GM18505 (cell line): Measurements from ENCODE around the gene MDM4.
"Not testable (repeated sequence)": the region's sequence is repeated elsewhere in the genome, so short reads cannot be mapped to it uniquely, and the experiment has no call there.

Source experiments
- ATAC-seq: cut with Tn5 transposase; IDR thresholded peaks from one replicate; pipeline ENCODE4 v1.9.1; 2021; ENCODE audit not compliant: unreplicated experiment
- POLR2A ChIP-seq: IDR thresholded peaks from 4 replicates; pipeline ENCODE4 v1.6.1; 2011; ENCODE audit warnings: borderline replicate concordance; ENCODE audit not compliant: insufficient read depth, insufficient read length; ENCODE audit errors: extremely low read depth

Gene MDM4

GRCh38 chr1:204520834-204521709 is 4.9 kb downstream of the MDM4 start:
- peak; percentile 18 for TF ChIP-seq POLR2A
- ATAC-seq: peak; percentile 57

DNA sequence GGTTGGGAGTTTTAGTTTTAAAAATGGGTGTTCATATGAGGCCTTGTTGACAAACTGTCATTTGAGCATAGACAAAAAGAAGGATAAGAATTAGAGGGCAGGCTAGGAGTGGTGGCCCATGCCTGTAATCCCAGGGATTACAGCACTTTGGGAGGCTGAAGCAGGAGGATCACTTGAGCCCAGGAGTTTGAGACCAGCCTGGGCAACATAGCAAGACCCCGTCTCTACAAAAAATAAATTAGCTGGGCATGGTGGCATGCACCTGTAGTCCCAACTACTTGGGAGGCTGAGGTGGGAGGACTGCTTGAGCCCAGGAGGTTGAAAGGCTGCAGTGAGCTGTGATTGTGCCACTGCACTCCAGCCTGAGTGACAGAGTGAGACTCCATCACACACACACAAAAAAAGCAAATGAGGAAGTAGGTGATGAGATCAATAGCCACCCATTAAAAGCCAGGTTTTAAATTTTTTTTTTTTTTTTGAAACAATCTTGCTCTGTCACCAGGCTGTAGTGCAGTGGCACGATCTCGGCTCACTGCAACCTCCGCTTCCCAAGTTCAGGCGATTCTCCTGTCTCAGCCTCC is 5.8 kb downstream of the MDM4 start:
- not testable (repeated sequence) for ATAC-seq

- no peak for TF ChIP-seq POLR2A
- no peak for ATAC-seq
Measured at GRCh38 chr1:204523605-204524215, 7.5 kb downstream of the MDM4 start.

- ATAC-seq: no peak
- no peak for TF ChIP-seq POLR2A
Measured at GRCh38 chr1:204524986-204525385, 8.8 kb downstream of the MDM4 start.

GRCh38 chr1:204528241-204528640 is 12.0 kb downstream of the MDM4 start:
- TF ChIP-seq POLR2A: no peak
- no peak for ATAC-seq

GRCh38 chr1:204528677-204529076 is 12.5 kb downstream of the MDM4 start:
- no peak for ATAC-seq
- TF ChIP-seq POLR2A: no peak

GRCh38 chr1:204529371-204529895 is 13.2 kb downstream of the MDM4 start:
- TF ChIP-seq POLR2A: no peak
- ATAC-seq: no peak

DNA sequence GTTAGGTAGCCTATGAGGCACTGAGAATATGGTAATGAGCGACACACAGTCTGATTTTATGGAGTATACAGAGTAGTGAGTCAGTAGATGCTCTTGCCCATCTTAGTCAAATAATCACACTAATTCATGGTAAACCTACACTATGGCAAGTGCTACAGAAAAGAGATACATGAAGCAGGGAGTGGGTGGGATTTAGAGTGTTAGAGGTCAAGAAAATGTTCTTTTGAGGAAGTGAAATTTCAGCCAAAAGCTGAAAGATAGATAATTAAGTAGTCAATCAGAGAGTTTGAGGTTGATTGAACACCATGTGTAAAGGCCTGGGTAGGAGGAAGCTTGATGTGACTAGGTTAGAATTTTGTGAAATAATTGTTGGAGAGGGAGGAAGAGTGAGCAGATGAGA is 14.7 kb downstream of the MDM4 start:
- no peak for ATAC-seq
- no peak for TF ChIP-seq POLR2A

DNA sequence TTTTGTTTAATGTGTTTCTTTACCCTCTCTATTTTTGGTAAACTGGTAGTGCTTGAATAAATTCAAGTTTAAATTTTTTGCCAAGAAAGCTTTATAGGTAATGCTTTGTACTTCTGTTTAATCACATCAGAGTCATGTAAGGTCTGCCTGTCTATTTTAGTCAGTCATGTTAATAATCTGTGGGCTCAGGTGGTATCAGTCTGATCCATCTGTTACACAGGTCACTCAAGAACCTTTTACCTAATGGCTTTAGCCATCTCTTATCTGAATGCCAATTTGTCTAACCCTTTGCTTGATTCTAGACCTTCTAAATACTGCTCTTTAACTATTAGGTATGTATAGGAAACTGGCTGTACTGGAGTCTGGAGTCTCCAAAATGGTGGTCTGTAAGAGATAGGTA is 16.6 kb downstream of the MDM4 start:
- no peak for ATAC-seq
- TF ChIP-seq POLR2A: no peak

- no peak for ATAC-seq
- no peak for TF ChIP-seq POLR2A
Measured at GRCh38 chr1:204541626-204542025, 25.4 kb downstream of the MDM4 start.

DNA sequence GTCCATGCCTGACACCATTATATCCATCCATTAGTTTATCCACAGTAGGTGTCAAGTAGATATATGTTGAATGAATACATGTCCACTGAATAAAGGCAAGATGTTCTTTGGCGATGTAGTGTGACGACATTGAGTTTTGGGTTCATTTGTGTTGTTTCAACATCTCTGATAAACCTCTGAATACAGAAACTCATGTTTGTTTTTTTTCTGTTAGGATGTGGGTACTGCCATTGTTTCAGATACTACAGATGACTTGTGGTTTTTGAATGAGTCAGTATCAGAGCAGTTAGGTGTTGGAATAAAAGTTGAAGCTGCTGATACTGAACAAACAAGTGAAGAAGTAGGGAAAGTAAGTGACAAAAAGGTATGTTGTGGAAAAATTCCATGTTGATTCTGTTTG is 28.1 kb downstream of the MDM4 start:
- TF ChIP-seq POLR2A: no peak
- peak; percentile 50 for ATAC-seq

DNA sequence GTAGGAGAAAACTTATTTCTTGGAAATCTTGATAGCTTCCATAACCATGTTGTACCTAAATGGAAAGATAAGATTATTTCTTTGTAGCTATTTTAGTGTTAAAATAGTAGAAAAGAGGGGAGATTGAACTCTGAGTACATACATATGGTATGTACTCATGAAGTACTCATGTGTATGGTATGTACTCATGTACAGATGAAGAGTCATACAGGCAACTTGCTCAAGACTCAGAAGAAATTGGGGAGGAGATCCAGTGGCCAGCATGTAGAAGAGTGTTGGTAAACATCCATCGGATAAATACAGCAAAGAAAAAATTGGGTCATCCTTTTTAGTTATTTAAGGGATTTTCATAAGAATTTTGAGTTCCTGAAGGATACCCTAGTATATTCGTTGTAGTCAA is 29.0 kb downstream of the MDM4 start:
- ATAC-seq: no peak
- TF ChIP-seq POLR2A: no peak

DNA sequence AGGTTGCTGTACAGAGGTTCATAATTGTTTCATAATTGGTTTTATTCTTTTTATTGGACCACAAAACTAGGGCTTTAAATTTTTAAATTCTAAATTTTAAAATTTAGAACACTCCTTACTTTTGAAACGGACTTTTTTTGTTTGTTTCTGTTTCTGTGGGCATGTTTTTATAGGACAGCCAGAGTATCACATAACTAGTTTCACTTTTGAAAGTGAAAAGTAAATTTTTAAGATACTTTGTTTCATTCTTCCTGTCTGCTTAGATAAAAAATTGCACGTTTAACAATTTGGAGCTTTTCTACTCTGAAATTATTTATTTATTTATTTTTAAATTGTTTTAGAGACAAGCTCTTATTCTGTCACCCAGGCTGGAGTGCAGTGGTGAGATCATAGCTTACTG is 29.7 kb downstream of the MDM4 start:
- ATAC-seq: no peak
- no peak for TF ChIP-seq POLR2A

DNA sequence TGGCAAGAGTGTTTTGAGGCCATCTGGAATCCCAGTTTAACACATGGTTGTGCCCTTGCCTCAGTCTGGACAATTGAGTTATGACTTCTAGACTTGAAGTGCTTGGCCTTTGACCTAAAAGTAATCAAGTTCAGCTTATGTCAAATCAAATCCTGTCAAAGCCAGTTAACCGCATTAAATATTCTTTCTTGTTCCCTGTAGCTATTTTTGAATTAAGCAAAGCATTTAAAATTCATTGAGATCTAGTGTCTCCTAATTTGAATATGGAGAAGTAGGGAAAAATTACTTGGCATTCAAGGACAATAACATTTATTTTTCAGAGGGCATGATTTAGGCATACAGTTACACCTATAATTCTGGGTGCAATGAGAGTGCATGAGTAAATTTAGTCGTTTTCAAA is 32.1 kb downstream of the MDM4 start:
- ATAC-seq: no peak

DNA sequence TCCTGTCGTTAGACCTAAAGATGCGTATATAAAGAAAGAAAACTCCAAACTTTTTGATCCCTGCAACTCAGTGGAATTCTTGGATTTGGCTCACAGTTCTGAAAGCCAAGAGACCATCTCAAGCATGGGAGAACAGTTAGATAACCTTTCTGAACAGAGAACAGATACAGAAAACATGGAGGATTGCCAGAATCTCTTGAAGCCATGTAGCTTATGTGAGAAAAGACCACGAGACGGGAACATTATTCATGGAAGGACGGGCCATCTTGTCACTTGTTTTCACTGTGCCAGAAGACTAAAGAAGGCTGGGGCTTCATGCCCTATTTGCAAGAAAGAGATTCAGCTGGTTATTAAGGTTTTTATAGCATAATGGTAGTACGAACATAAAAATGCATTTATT is 33.1 kb downstream of the MDM4 start:
- no peak for TF ChIP-seq POLR2A
- no peak for ATAC-seq

More for the DNA sequence above, 32.1 kb downstream of the MDM4 start:
- TF ChIP-seq POLR2A: no peak

DNA sequence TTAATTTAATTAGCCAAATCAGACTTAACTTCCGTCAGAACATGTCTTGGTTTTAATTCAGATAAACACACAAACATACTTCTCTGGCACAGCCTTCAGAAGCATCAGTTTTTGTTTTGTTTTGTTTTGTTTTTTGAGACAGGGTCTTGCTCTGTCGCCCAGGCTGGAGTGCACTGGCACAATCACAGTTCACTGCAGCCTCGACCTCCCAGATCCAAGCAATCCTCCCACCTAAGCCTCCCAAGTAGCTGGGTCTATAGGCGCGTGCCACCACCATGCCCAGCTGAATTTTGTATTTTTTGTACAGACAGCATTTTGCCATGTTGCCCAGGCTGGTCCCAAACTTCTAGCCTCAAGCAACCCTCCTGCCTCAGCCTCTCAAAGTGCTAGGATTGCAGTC is 34.7 kb downstream of the MDM4 start:
- no peak for ATAC-seq
- TF ChIP-seq POLR2A: no peak
